Gastrocnemius medialis (tissue), 4 donors: Measurements from ENCODE around the gene NDOR1.

Experiments used
- CTCF ChIP-seq, 5 experiments: fragments of 450-650 bp in 3 of 5; fragments of 200-600 bp in 2 of 5; sonication (generic) in 2 of 5; IDR thresholded peaks in 4 of 5; conservative IDR thresholded peaks in 1 of 5; 1 replicate in 4 of 5; 2 replicates in 1 of 5; pipeline ENCODE4 v1.5.1; 2016 to 2019; ENCODE audit warnings: antibody characterized with exemption in 5 of 5, mild to moderate bottlenecking in 3 of 5, moderate library complexity in 3 of 5
- POLR2A ChIP-seq, 2 donors: fragments of 450-650 bp; IDR thresholded peaks; one replicate each; pipeline ENCODE4 v1.6.1; 2017; ENCODE audit warnings: antibody characterized with exemption in 2 of 2, mild to moderate bottlenecking in 2 of 2, moderate library complexity in 2 of 2

- TF ChIP-seq POLR2A (IDR thresholded peaks at IDR 0.05) (no peak), CTCF (IDR thresholded peaks at IDR 0.05 in 4 of 5, conservative IDR thresholded peaks at IDR 0.05 in 1 of 5) (no peak)
Observed at GRCh38 chr9:137225699-137226331, 20.3 kb downstream of the NDOR1 start.
